GM21529 (cell line): ENCODE data around the gene YRDC.

Source experiments
- ATAC-seq: cut with Tn5 transposase; IDR thresholded peaks from one replicate; pipeline ENCODE4 v1.9.1; 2021; ENCODE audit not compliant: unreplicated experiment

The YRDC gene

DNA sequence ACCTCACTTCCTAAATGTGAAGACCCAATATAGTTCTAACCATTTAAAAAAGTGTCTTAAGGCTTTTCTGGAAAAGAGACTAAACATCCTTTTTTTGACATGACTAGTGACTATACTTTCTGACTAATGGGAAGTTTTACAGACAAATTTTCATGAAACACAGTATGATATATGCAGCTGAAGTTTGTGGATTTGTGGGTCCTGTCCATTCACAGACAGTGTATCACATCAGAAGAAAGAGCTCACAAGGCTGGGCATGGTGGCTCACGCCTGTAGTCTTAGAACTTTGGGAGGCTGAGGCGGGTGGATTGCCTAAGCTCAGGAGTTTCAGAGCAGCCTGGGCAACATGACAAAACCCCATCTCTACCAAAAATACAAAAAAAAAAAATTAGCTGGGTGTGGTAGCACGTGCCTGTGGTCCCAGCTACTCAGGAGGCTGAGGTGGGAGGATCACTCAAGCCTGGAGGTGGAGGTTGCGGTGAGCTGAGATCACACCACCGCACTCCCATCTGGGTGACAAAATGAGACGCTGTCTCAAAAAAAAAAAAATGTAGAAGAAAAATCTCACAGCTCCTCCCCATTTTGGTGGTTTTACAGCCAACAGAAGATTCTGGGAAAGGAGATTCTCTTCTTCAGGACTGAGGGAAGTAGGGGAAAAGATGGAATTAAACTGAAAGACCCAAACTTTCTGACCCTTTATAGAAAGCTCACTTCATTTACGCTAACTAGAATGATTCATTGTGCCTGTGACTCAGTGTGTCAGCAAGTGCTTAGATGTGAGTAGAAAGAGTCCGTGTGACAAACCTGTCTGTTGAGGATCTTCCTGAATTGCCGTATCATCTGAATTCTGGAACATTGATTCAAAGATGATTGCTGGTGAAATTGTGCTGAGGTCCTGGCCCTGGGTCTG, 15.2 kb upstream of the YRDC start:
- no peak for ATAC-seq

DNA sequence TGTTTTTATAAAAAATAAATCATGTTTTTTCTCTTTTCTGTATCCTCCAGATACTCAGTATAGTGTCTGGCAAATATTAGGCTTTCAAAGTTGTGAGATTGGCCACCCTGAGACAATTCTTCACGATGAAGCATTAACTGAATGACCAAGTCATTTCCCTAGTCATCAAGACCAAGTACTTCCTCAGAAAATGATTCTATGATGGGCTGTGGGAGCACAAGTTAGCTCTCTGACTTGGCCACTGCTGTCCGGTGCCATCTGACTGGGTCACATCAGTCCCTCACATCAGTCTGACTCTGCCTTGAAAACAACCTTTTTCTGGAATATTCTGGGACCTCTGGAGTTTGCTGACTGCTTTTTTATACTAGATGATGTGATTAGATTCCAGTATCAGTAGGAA, 13.5 kb upstream of the YRDC start:
- no peak for ATAC-seq

DNA sequence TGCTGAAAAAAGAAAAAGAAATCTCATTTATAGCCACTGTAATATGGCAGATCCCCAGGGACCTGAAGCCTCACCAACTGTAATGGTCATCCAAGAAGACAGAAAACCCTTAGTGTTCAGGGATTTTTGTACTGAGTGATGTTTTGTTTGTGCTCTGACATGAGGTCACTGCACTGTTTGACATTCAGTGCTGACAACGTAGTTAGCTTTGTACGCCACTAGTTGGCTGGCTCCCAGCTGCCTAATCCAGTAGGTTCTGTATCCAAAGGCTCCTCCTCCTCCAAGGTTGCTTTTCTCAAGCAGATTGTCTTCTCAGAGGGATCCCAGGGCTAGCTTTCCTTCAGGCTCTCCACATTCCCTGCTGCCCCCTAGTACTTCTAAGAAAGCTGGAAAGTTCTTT, 9.5 kb upstream of the YRDC start:
- no peak for ATAC-seq

DNA sequence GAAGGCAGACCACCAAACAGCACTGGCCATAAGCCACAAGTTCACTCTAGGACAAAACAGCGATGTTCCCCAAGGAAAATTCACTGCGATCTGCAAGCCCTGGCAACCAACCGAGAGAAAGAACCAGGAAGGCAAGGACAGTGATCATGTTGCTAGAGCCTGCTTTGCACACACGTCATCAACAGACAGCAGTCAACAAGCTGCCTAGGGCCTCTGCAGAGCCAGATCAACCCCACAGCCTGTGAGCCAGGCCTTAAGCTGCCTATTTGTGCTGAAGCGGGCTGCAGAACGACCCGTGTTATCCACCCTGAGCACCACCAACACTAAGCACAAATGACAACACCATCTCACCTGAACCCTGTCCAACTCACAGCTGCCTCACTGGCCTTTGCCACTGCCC, 6.2 kb upstream of the YRDC start:
- ATAC-seq, result no peak

DNA sequence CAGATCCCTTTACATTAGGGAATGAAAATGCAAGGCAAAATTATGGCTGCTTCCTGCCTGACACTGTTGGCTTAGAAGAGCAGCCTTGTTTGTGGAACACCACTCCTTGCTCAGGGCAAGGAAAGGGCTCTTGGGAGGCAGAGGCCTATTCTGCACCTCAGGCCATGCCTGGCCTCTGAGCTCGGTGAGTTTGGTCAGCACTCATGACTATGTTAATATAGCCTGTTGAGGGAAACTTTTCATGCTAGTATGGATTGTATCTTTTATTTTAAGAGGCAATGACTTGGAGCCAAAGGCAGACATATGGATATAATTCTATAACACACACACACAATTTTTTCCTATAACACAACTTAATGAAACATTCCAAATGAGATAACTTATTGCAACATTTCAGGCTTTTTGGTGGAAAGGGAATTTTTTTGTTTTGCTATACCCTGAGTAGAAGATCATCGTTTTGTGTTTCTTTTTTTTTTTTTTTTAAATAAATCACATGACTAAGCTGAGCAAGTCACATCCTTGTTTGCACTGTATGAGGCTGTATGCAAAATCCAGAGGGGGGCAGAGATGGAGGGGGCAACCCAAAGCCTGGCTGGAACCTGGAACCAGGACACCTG, 5.6 kb upstream of the YRDC start:
- no peak for ATAC-seq

DNA sequence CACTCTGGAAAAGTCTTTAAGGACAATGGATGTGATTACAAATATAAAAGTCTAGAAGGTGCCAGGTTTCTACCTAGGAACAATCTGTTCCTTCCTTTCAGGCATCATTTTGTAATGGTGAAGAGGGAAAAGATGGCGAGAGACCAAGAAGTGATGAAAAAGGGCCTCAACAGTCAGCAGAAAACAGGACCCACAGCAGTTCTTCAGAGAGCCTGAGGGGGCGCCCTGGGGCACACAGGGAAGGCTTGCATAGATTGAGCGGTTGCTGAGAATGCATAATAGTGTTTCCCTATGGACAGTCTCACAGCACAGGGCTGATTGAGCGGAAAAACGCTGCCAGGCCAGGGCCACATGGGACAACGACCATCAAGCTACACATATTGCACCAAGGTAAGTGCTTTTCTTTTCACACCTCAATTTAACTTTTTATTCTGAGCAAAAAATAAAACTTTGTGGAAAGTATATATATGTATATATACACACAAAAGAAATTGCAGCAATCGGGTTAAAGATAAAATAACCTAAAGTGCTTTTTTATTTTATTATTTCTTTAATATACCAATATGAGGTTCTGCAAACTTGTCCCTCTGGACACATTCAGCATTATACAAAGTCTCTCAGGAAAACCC, 3.1 kb upstream of the YRDC start:
- no peak for ATAC-seq

DNA sequence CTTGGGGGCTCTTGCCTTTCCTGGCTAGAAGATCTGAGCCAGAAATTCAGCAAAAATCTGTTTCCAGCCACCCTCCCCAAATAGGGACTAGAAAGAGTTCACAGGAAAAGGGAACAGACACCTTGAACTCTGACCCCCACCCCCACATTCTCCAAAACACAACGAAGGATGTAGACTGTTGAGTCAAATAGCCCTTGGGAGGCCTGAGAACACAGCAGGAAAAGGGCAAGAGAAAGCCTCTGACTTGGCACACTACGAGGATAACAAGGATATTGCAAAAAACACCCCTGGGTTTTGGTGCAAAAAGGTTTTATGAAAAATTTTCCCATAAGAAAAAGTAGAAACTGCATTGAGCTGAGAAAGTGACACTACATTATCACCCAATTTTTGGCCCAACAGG, 1.9 kb upstream of the YRDC start:
- ATAC-seq, result no peak

DNA sequence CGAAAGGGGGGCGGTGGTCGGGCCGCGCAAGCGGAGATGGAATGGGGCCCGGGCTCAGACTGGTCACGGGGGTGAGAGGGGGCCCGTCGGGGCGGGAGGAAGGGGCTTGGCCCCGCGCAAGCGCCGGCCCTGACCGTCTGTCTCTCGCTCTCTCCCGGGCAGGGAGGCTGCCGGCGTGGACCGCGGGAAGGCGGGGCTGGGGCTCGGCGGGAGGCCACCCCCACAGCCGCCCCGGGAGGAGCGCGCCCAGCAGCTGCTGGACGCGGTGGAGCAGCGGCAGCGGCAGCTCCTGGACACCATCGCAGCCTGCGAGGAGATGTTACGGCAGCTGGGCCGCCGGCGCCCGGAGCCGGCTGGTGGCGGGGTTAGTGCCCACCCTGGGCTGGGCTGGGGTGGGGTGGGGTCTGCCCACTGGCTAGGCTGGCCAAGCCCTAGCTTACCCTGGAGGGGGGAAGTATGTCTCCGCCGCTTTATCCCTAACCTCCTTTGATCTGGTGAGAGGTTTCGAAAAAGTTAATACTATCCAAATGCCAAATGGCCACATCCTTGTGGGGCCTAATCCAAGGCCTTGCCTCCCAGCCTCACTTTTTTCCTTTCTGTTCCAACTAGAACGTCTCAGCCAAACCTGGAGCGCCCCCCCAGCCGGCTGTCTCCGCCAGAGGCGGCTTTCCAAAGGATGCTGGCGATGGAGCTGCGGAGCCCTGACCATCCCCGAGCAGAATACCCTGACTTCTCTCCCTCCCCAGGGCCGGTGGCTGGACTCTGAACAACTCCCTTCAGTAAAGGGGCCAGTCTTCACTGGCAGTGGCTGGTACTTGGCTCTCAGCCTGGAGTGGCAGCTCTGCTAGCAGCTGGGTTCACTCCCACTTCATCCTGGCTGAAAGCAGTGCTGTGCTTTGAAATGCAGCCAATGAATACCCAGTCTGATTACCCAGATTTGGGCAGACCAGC, 636 bp upstream of the YRDC start:
- ATAC-seq, result peak; percentile 37

DNA sequence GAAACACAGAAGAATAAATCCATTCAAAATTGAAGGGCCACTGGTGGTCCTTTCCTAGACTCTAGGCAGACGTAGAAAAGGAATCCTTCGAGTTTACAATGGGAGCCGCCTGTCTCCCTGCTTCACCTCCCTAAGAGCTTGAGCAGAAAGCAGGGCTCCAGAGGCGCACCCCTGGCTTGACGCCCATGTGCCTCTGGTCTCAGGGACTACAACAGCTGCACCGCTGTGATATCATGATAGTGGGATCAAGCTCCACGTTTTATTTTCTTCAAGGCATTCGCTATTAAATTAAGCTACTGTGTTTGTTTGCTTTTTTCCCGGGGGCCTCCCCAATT, 821 bp downstream of the YRDC start:
- no peak for ATAC-seq

DNA sequence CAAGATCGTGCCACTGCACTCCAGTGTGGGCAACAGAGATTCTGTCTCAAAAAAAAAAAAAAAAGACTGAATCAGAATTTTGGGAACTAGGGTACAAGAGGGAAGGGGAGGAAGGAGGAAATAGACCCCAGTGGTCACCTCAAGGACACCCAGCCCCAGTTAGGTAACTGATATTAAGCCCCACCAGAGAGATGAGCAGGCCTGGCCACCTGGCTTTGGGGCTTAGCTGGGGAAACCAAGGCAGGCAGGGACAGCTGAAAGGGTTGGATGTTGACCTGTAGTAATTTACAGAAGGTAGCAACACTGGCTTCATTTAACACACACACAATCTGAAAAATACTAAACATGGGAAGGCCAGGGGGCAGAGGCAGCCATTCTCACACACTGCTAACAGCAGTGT, 5.6 kb downstream of the YRDC start:
- ATAC-seq, result no peak

DNA sequence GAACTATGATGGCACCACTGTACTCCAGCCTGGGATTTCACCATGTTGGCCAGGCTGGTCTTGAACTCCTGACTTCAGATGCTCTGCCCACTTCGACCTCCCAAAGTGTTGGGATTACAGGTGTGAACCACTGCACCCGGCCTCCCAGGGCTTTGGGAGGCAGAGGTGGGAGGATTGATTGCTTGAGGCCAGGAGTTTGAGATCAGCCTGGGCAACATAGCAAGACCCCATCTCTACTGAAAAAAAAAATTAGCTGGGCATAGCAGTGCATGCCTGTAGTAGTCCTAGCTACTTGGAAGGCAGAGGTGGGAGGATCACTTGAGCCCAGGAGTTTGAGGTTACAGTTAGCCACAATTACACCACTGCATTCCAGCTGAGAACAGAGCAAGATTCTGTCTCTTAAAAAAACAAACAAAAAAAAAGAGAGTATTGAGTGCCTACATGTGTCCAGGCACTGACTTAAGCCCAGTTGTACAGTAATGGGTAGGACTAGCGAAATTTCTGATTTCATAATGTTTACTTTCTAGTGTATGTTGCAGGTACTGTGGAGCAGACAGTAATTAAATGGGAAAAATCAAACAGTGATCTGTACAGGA, 10.2 kb downstream of the YRDC start:
- ATAC-seq, result no peak

DNA sequence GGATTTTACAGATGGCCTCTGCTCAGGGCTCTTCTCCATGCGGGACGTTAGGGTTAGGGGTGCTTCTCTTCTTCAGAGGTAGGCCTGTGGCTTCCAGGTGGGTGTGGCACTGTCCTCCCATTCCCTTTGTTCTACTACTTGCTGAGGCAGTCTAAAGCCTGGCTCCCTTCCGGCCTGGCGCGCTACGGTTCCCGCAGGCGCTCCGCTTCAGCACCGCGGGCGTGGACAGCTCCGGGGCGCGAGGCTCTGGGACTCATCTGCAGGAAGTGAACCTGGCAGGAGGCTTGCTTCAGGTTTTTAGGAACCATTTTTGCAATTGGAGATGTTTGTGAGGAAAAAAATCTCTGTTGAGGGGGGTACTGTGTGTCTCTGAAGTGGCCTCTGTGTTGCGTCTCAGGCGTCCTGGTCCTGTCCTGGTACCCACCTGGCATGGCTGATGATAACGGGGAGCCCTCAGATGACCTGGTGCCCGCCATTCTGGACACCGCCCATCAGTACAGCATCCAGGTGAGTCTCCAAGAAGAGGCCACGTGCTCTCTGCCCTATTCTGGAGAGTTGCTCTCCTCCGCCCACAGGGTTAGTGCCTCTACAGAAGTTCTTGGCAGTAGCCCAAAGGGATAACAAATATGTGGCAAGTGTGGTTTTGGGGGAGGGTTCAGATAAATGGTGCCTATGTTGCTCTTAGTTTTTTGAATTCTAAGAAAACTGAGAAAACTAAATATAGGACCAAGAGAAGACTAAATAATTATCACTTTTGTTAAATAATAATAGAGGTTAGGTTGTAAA, 12.5 kb downstream of the YRDC start:
- ATAC-seq, result no peak

DNA sequence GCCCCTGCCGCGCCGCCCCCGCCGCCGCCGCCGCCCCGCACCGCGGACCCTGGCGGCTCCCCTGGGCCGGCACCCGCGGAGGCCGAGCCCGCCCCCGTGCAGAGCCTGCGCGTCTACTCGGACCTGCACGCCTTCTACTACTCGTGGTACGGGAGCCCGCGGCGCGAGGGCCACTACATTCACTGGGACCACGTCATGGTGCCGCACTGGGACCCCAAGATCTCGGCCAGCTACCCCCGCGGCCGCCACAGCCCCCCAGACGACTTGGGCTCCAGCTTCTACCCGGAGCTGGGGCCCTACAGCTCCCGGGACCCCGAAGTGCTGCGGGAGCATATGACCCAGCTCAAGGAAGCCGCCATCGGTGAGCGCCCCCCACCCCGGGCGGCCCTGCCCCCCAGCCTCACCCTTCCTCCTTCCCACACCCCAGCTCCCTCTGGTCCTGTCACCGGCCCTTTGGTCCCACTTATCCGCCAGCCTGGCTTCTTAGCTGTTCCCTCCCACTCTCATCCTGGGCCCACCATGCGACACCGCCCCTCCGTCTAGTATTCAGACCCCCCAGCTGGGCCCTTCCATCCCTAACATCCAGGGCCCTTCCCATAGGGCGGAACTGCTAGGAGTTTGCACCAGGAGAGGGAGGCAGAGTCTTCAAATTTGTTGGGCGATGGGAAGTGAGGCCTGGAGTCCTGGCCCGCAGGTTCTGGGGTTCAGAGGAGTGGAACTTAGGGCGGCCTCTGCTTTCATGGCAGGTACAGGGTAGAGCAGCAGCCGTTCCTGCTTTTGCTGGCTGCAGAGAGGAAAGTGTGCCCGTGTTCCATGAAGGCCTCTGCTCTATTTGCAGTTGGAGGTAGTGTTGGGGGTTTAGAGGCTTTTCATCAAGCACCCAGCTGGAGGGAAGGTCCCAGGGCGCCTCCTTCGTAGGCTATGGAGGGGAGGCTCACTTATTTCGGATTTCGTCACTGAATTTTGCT, 13.4 kb downstream of the YRDC start:
- peak; percentile 39 for ATAC-seq

DNA sequence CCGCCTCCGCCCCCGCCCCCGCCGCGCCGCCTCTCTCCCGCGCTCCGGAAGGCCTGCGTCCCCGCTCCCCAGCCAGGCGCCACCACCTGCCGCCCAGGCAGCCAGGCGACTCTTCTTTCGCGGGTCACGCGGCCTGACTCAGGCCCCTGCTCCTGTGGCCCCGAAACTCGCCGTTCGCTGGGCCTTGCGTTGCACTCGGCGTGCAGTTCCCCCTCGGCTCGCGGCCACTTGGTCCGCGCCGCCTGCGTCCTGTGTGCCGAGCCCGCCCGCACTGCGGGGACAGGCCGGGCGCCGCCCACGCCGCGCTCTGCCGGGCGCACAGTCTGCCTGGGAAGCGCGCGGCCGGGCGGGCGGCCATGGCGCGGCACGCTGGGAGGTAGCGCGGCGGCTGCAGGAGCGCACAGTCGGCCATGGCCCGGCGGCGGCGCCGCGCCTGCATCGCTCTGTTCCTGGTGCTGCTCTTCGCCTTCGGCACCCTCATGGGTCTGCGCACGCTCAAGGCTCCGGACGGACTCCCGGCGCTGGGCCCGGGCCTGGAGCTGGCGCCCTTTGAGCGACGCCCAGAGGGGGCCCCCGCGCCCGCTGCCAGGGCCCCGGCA, 14.1 kb downstream of the YRDC start, which contains the start of gene MANEAL:
Gene MANEAL, plus strand, starts transcription at position 75 of the 599 bp plus-strand sequence. Its CDS starts 336 bp downstream, at position 411.
- peak; percentile 51 for ATAC-seq

DNA sequence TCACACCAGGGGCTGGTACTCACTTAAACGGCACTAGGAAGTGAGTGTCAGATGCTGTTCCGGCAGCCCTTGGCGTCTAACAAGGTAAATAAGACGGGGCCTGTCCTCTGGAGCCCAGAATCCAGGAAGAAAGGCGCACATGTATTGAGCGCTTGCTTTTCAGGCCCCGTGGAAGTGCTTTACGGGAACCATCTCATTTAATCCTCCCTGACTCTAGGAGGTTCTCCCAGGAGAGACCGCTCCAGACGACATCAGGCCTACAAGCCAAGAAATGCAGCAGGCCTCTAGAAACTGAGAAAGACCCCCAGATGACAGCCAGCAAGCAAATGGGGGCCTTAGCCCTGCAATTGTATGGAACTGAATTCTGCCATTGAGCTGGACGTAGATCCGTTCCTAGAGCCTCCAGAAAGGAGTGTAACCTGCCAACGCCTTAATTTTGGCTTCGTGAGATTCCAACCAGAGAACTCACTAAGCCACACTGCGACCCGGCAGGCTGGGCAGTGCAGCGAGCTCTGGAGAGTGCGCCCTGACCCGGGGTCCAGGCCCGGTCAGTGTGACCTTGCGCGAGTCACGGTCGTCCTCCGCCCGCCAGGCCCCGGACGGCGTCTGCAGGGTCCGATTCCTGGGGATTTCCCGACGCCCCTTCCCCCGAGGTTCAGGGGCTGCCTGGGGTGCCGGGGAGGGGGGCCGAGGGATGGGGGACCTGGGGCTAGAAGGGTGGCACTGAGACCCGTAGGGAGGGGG, 14.9 kb downstream of the YRDC start:
- no peak for ATAC-seq

DNA sequence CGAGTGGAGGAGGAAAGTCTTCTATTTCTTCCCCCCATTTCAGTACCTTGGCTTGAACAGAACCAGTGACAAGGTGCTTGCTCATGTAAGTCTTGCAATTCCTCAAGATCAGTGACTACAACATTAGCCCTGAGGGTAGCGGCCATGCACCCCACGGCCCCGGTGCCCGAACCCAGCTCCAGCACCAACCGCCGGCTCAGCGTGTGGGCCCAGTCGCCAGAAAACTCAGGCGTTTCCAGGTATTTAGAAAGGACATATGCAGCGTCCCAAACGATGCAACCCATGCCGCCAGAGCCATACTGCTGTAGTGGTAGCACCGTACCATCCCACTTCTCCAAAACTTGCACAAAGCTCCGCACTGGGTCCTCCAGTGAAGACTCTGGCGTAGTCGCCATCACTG, 25.5 kb downstream of the YRDC start:
- ATAC-seq, result no peak

DNA sequence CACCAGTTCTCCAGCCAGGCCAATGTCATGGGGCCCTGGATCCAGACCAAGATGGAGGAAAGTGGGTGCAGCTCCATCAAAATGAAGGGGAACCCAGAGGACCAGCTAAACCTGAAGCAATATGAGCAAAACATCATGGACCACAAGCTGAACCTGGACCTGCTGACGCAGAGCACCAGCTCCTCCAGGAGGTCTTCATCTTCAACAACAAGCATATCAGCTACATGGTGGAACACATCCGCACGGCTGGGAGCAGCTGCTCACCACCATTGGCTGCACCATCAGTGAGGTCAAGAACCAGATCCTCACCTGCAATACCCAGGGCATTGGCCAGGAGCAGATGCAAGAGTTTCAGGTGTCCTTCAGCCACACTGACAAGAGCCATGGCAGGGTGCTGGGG, 29.4 kb downstream of the YRDC start:
- no peak for ATAC-seq
